Activated T-cell treated with anti-CD3 and anti-CD28 coated beads, Interleukin-2, amount 50 U/mL, for 1 hour (primary cell): Measurements from ENCODE around the gene SLC22A13.
"Not testable (repeated sequence)": the region's sequence is repeated elsewhere in the genome, so short reads cannot be mapped to it uniquely, and the experiment has no call there.

Experiments used
- DNase-seq: peaks from one replicate; pipeline ENCODE4 v3.0.0-alpha.2; 2020

Gene SLC22A13

GRCh38 chr3:38267662-38268061 lies 2.0 kb downstream of the SLC22A13 start:
- DNase-seq, result no peak

- no peak for DNase-seq
Observed at GRCh38 chr3:38268087-38268486, 2.5 kb downstream of the SLC22A13 start.

- no peak for DNase-seq
Observed at GRCh38 chr3:38268522-38268921, 2.9 kb downstream of the SLC22A13 start.

GRCh38 chr3:38270606-38271005 lies 5.0 kb downstream of the SLC22A13 start:
- no peak for DNase-seq

- DNase-seq, result no peak
Observed at GRCh38 chr3:38271553-38271952, 5.9 kb downstream of the SLC22A13 start.

GRCh38 chr3:38274864-38275649 lies 9.4 kb downstream of the SLC22A13 start:
- no peak for DNase-seq

GRCh38 chr3:38275658-38276057 lies 10.0 kb downstream of the SLC22A13 start:
- no peak for DNase-seq

GRCh38 chr3:38276081-38276916 lies 10.7 kb downstream of the SLC22A13 start:
- DNase-seq, result no peak

GRCh38 chr3:38276917-38277630 lies 11.5 kb downstream of the SLC22A13 start:
- DNase-seq, result no peak

- DNase-seq, result no peak
Observed at GRCh38 chr3:38278841-38279240, 13.2 kb downstream of the SLC22A13 start.

GRCh38 chr3:38281895-38282686 lies 16.5 kb downstream of the SLC22A13 start, which contains the start of gene SLC22A14:
Gene SLC22A14 (plus strand): TSS chr3:38282294. CDS start chr3:38306027, 23,733 bp downstream.
- DNase-seq, result no peak

GRCh38 chr3:38283810-38284755 lies 18.5 kb downstream of the SLC22A13 start:
- DNase-seq, result no peak

- no peak for DNase-seq
Observed at GRCh38 chr3:38284756-38285150, 19.1 kb downstream of the SLC22A13 start.

GRCh38 chr3:38289286-38290217 lies 23.9 kb downstream of the SLC22A13 start:
- DNase-seq, result not testable (repeated sequence)

GRCh38 chr3:38297053-38297452 lies 31.4 kb downstream of the SLC22A13 start:
- DNase-seq, result not testable (repeated sequence)

GRCh38 chr3:38297537-38297936 lies 31.9 kb downstream of the SLC22A13 start:
- no peak for DNase-seq

- DNase-seq, result no peak
Observed at GRCh38 chr3:38297947-38298711, 32.5 kb downstream of the SLC22A13 start.

- no peak for DNase-seq
Observed at GRCh38 chr3:38306941-38307340, 41.3 kb downstream of the SLC22A13 start.

- no peak for DNase-seq
Observed at GRCh38 chr3:38307599-38307998, 42.0 kb downstream of the SLC22A13 start.
